ENCODE data around the gene SCAMP1. TPM values are rescaled to one million over a fixed set of nuclear protein-coding genes. Genes with fewer than 3 reads are reported as not detected.

Gene SCAMP1
- total and polyA plus RNA-seq, 2 of the 13 experiments (the other 11 are each of a cell fraction or from before 2014, with no cell fraction given): 18.2 to 33.7 TPM

DNA sequence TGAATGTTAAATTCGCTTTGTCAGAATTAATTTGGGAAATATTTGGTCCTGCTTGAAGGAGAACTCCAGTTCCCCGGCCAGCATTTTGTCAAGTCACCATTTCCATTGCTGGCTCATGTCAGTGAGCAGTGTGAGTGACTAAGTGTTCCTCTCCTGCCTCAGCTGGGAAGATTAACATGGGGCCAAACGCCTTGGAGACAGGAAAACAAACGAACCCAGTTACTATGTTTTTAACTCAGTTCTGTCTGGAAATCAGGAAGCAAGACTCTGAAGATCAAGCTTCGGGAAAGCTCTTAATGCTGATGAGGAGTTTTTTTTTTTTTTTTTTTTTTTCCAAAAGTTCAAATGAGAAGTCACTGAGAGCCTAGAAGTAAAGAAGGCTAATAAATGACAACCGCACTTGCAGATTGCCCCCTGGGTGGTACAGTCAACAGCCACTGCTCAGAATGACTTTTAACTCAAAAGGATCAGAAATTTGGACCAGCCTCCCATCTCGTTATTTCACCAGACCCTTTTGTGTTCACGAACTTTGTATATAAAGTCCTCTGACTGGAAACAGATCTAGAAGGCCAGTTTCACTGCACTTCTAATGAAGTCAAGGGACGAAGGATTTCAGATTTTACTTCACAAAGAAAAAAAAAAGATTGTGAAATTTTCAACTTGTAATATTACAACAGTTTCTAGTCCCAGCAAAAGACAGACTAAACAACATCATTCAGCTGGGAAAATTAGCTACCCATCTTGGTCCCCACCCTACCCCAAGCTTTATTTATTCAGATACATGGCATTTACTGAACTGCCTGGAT, 166.8 kb downstream of the SCAMP1 start (continued):
- TF ChIP-seq KLF6 (CRISPR knock-in tag; IDR thresholded peaks at IDR 0.05) (no peak), CCDC6 (CRISPR knock-in tag; IDR thresholded peaks at IDR 0.05) (no peak), RAD21 (CRISPR knock-in tag; IDR thresholded peaks at IDR 0.05) (no peak), KLF12 (CRISPR knock-in tag; IDR thresholded peaks at IDR 0.05; ENCODE audit: borderline replicate concordance) (no peak), SYNCRIP (IDR thresholded peaks at IDR 0.05; ENCODE audit: insufficient read depth, low read depth, low read length) (no peak), TSC22D2 (CRISPR knock-in tag; IDR thresholded peaks at IDR 0.05; ENCODE audit: borderline replicate concordance) (no peak), MTA3 (CRISPR knock-in tag; IDR thresholded peaks at IDR 0.05) (no peak), HNRNPUL1 (IDR thresholded peaks at IDR 0.05; ENCODE audit: low read depth, low read length) (no peak), YY1 (IDR thresholded peaks at IDR 0.05; ENCODE audit: insufficient read depth, insufficient replicate concordance, low read depth, low read length) (no peak), TBX2 (CRISPR knock-in tag; IDR thresholded peaks at IDR 0.05; ENCODE audit: borderline replicate concordance) (no peak), PRMT3 (CRISPR knock-in tag; IDR thresholded peaks at IDR 0.05; ENCODE audit: borderline replicate concordance, low read depth) (no peak)
- TF ChIP-seq, protein P1, sequence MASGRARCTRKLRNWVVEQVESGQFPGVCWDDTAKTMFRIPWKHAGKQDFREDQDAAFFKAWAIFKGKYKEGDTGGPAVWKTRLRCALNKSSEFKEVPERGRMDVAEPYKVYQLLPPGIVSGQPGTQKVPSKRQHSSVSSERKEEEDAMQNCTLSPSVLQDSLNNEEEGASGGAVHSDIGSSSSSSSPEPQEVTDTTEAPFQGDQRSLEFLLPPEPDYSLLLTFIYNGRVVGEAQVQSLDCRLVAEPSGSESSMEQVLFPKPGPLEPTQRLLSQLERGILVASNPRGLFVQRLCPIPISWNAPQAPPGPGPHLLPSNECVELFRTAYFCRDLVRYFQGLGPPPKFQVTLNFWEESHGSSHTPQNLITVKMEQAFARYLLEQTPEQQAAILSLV (CRISPR knock-in tag; IDR thresholded peaks at IDR 0.05; ENCODE audit: borderline replicate concordance): no peak
- TF ChIP-seq, protein P2, sequence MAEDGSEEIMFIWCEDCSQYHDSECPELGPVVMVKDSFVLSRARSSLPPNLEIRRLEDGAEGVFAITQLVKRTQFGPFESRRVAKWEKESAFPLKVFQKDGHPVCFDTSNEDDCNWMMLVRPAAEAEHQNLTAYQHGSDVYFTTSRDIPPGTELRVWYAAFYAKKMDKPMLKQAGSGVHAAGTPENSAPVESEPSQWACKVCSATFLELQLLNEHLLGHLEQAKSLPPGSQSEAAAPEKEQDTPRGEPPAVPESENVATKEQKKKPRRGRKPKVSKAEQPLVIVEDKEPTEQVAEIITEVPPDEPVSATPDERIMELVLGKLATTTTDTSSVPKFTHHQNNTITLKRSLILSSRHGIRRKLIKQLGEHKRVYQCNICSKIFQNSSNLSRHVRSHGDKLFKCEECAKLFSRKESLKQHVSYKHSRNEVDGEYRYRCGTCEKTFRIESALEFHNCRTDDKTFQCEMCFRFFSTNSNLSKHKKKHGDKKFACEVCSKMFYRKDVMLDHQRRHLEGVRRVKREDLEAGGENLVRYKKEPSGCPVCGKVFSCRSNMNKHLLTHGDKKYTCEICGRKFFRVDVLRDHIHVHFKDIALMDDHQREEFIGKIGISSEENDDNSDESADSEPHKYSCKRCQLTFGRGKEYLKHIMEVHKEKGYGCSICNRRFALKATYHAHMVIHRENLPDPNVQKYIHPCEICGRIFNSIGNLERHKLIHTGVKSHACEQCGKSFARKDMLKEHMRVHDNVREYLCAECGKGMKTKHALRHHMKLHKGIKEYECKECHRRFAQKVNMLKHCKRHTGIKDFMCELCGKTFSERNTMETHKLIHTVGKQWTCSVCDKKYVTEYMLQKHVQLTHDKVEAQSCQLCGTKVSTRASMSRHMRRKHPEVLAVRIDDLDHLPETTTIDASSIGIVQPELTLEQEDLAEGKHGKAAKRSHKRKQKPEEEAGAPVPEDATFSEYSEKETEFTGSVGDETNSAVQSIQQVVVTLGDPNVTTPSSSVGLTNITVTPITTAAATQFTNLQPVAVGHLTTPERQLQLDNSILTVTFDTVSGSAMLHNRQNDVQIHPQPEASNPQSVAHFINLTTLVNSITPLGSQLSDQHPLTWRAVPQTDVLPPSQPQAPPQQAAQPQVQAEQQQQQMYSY (CRISPR knock-in tag; IDR thresholded peaks at IDR 0.05): no peak
- TF ChIP-seq, protein P3, sequence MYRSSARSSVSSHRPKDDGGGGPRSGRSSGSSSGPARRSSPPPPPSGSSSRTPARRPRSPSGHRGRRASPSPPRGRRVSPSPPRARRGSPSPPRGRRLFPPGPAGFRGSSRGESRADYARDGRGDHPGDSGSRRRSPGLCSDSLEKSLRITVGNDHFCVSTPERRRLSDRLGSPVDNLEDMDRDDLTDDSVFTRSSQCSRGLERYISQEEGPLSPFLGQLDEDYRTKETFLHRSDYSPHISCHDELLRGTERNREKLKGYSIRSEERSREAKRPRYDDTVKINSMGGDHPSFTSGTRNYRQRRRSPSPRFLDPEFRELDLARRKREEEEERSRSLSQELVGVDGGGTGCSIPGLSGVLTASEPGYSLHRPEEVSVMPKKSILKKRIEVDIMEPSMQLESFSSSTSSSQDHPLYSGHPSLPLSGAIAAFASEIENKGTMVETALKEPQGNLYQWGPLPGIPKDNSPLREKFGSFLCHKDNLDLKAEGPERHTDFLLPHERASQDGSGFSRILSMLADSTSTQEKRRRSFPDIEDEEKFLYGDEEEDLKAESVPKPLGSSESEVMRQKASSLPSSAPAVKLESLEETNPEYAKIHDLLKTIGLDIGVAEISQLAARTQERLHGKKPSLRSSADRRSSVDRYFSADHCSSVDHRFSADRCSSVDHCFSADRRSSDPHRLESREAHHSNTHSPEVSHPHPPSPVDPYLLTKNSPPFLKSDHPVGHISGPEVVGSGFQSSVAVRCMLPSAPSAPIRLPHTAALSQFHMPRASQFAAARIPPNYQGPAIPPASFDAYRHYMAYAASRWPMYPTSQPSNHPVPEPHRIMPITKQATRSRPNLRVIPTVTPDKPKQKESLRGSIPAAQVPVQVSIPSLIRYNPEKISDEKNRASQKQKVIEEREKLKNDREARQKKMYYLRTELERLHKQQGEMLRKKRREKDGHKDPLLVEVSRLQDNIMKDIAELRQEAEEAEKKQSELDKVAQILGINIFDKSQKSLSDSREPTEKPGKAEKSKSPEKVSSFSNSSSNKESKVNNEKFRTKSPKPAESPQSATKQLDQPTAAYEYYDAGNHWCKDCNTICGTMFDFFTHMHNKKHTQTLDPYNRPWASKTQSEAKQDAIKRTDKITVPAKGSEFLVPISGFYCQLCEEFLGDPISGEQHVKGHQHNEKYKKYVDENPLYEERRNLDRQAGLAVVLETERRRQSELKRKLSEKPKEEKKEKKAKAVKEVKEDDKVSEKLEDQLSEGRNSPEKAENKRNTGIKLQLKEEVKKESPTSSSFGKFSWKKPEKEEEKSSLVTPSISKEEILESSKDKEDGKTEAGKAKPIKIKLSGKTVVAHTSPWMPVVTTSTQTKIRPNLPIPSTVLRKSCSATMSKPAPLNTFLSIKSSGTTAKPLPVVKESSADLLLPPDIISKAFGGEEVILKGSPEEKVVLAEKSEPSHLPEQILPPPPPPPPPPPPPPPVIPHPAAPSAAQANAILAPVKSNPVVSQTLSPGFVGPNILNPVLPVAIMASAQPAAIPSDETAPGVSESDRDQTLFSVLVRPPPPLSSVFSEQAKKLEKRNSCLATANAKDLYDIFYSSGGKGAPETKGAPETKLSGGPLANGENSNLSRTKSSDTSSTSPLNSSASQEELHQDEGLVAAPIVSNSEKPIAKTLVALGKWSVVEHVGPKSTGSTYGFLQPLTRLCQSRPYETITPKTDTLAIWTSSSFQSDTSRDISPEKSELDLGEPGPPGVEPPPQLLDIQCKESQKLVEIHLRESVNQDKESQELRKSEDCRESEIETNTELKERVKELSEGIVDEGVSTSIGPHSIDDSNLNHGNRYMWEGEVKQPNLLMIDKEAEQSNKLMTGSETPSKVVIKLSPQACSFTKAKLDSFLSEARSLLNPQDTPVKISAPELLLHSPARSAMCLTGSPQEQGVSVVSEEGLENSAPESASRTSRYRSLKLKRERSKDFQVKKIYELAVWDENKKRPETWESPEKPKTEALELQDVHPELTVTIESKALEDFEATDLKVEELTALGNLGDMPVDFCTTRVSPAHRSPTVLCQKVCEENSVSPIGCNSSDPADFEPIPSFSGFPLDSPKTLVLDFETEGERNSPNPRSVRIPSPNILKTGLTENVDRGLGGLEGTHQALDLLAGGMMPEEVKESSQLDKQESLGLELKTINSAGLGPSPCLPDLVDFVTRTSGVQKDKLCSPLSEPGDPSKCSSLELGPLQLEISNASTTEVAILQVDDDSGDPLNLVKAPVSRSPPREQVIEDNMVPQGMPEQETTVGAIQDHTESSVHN (CRISPR knock-in tag; IDR thresholded peaks at IDR 0.05): no peak

Measured in HepG2 (cell line).